Aorta (tissue), 5 donors: ENCODE results near the gene GCNT4. TPM values are rescaled to one million over a fixed set of nuclear protein-coding genes. Genes with fewer than 3 reads are reported as not detected.

Experiments used
- ATAC-seq: fragments of 200-7000 bp; cut with Tn5 transposase; one replicate; pipeline ENCODE4 v1.9.1; 2022; ENCODE audit warnings: moderate library complexity; ENCODE audit not compliant: low FRiP score
- DNase-seq, 2 donors: peaks; one replicate each; pipeline ENCODE4 v3.0.0-alpha.2; 2020
- H3K27ac ChIP-seq, 2 donors: one replicate each; pipeline ENCODE4 v1.5.1; 2013; ENCODE audit warnings: low read length in 2 of 2, mild to moderate bottlenecking in 2 of 2, moderate library complexity in 2 of 2, control low read depth in 1 of 2, inconsistent platforms in 1 of 2, low read depth in 1 of 2
- H3K27me3 ChIP-seq, 2 donors: one replicate each; pipeline ENCODE4 v1.6.1; 2013; ENCODE audit warnings: control low read depth in 1 of 2, low read length in 1 of 2, mild to moderate bottlenecking in 1 of 2, moderate library complexity in 1 of 2; ENCODE audit not compliant: insufficient read depth in 2 of 2, control insufficient read depth in 1 of 2
- H3K36me3 ChIP-seq, 2 donors: one replicate each; pipeline ENCODE4 v1.6.1; 2013; ENCODE audit warnings: control low read depth in 1 of 2, low read length in 1 of 2, mild to moderate bottlenecking in 1 of 2; ENCODE audit not compliant: insufficient read depth in 2 of 2, control insufficient read depth in 1 of 2
- H3K4me1 ChIP-seq, 2 donors: one replicate each; pipeline ENCODE4 v1.6.1; 2013; ENCODE audit warnings: low read length in 2 of 2, control low read depth in 1 of 2, mild to moderate bottlenecking in 1 of 2, moderate library complexity in 1 of 2; ENCODE audit not compliant: insufficient read depth in 2 of 2, control insufficient read depth in 1 of 2
- H3K4me3 ChIP-seq, 2 donors: one replicate each; pipeline ENCODE4 v1.5.1; 2013; ENCODE audit warnings: low read length in 2 of 2, control low read depth in 1 of 2, mild to moderate bottlenecking in 1 of 2
- H3K9me3 ChIP-seq: one replicate; pipeline ENCODE4 v1.6.1; 2013; ENCODE audit warnings: mild to moderate bottlenecking, low read length; ENCODE audit not compliant: control insufficient read depth
- WGBS, 2 donors: extraction: QIAGEN DNeasy Blood & Tissue Kit; methylation state at CpG; one replicate each; pipeline ENCODE4 v1.1.7; 2013; 5-methylcytosine and 5-hydroxymethylcytosine counted together
- intact Hi-C, 2 donors: fragments of 100-400 bp; cut with DNase I; formaldehyde crosslinking; loops; one replicate each; pipeline versions ENCODE4 v1.14.2 to v1.15.0; 2022
- polyA plus RNA-seq, 2 donors: library from polyadenylated mRNA; stranded (reverse); fragments of 200-250 nt; gene quantifications; one replicate each; pipeline ENCODE4 v1.2.3, GENCODE V29; 2013
- total RNA-seq, 2 donors: library from RNA; stranded (reverse); fragmentation: NEBNext Ultra II Directional; extraction: Animal tissue kit (Norgen Biotek cat#: 25700); gene quantifications; one replicate each; pipeline ENCODE4 v1.2.1, GENCODE V29; 2021
- donor health status: healthy with polysubstance abuse.
- donor health status: Bipolar disorder and iron deficiency.
- donor health status: DM: no; HTN: no; CAD: no.
- donor health status: DM: no; HTN: no; CAD: no.
- donor health status: DM: yes; HTN: yes; CAD: no.

The GCNT4 gene
- total and polyA plus RNA-seq, 4 donors: 2.0 to 5.6 (median 3.4) TPM

GRCh38 chr5:75072061-75072460 lies 19.7 kb upstream of the GCNT4 start:
- no peak overlapping the region for H3K4me3 ChIP-seq
- no peak overlapping the region for H3K27ac ChIP-seq
- ATAC-seq (no peak), DNase-seq (no peak)
- intact Hi-C loops: no loop called here
- H3K27me3 ChIP-seq: peaks cover 0 to 1% of the 10 kb centered on the region in 2 donors
- no peaks in the 10 kb centered on the region for H3K36me3 ChIP-seq
- H3K4me1 ChIP-seq: no peaks in the 10 kb centered on the region
- H3K9me3 ChIP-seq: no peaks in the 10 kb centered on the region

DNA sequence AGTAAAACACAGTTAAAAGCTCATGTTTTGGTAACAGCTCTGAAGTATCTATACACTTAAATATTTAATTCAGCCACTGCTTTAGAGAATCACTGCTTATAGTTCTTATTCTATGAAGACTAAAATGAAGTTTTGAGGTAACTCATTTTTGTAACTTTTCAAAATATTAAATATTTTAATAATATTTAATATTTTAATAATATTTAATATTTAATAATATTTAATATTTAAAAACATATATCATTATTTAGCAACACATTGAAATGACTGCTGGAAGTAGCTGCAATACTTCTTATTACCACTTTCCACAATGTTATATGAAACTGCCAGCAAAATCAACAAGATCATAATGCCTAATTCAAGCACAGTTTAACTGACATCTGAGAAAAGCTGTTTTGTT lies 18.7 kb upstream of the GCNT4 start:
- no peak for ATAC-seq
- Histone ChIP-seq H3K27ac (no peak overlapping the region), H3K27me3 (no peaks in the 10 kb centered on the region), H3K36me3 (no peaks in the 10 kb centered on the region), H3K9me3 (no peaks in the 10 kb centered on the region), H3K4me3 (no peak overlapping the region), H3K4me1 (no peaks in the 10 kb centered on the region)
- intact Hi-C loops: no loop called here
- no peak for DNase-seq

DNA sequence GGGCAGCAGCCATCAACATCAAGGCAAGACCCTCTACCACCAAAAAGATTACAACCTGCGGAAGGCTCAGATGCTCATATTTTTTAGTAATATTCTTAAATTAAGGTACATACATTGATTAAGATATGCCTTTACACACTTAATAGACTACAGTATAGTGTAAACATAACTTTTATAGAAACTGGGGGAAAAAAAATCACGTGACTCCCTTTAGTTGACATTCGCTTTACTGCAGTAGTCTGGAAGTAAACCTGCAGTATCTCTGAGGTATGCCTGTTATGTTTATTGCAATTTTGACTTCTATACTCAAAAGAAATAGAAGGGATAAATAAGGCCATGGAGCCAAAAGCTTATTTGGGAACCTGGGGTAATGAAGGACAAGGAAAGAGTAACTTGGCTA lies 15.1 kb upstream of the GCNT4 start:
- Histone ChIP-seq H3K27me3 (no peaks in the 10 kb centered on the region), H3K9me3 (no peaks in the 10 kb centered on the region), H3K27ac (no peak overlapping the region), H3K4me1 (no peaks in the 10 kb centered on the region), H3K36me3 (no peaks in the 10 kb centered on the region), H3K4me3 (no peak overlapping the region)
- intact Hi-C loops: no loop called here
- no peak for ATAC-seq
- no peak for DNase-seq
- WGBS, 2 donors: 87 to 91% methylated on average over 3 of the region's 3 CpGs

DNA sequence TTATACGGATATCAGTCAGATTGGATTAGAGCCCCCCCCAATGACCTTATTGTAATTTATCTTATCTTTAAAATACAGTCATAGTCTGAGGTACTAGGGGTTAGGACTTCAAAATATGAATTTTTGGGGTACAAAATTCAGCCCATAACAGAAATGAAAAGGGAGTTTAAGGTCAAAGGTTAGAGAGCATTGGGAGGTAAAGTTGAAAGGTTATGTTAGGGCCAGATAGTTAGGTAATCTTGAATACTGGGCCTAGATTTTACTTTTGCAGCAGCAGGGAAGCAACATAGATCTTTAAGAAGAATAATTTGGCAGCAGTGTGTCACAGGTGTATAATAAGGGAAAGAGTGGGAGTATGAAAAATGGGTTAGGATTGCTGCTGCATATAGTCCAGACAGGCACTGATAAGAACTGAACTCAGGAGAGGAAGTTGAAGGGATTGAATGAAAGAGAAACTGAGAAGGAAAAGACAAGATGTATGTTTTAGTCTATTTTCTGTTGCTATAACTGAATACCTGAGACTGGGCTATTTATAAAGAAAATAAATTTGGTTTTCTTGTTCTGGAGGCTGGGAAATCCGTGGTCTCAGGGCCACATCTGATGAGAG lies 10.7 kb upstream of the GCNT4 start:
- Histone ChIP-seq H3K27me3 (no peaks in the 10 kb centered on the region), H3K36me3 (no peaks in the 10 kb centered on the region), H3K4me1 (no peaks in the 10 kb centered on the region), H3K9me3 (no peaks in the 10 kb centered on the region), H3K27ac (no peak overlapping the region), H3K4me3 (no peak overlapping the region)
- DNase-seq: no peak
- no peak for ATAC-seq
- WGBS, 2 donors: 88 to 89% methylated on average over 2 of the region's 2 CpGs
- intact Hi-C loops: no loop called here

DNA sequence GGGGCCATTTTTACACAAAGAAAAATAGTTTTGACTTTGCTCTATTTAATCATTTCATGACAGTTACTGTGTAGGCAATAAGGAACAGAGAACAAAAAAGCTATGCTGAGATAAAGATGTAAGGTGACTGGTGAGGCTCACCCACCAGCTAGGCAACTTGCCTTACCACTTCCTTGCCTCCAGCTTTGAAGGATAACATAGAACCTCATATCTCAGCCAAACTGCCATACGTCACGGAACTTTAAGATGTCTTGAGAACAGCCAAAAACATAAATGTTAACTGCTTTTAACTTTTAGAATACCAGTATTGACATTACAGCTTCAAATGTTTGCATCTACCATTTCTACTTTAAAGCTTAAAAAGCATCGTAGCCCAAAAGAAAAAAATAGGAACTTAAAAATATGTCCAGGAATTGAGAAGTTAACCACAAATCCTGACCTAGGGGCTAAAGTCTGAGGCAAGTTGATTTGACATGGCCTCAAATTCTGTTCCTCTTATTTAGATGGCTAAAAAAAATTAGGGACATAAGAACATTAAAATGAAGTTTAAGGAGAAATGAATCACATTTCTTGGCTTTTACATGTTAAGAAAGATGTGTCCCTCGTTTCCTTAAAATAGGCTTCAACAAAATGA lies 7.7 kb upstream of the GCNT4 start:
- H3K36me3 ChIP-seq: no peaks in the 10 kb centered on the region
- no peaks in the 10 kb centered on the region for H3K4me1 ChIP-seq
- intact Hi-C loops: loop anchor here in 1 of 2 donors (10.0 kb wide), 1 partner anchor 175 kb away; the partner anchor contains the start of gene ANKRD31
- H3K27ac ChIP-seq: no peak overlapping the region
- no peaks in the 10 kb centered on the region for H3K9me3 ChIP-seq
- DNase-seq (no peak), ATAC-seq (no peak)
- no peaks in the 10 kb centered on the region for H3K27me3 ChIP-seq
- 78 to 82% methylated on average over 4 of the region's 4 CpGs for WGBS, 2 donors
- no peak overlapping the region for H3K4me3 ChIP-seq

DNA sequence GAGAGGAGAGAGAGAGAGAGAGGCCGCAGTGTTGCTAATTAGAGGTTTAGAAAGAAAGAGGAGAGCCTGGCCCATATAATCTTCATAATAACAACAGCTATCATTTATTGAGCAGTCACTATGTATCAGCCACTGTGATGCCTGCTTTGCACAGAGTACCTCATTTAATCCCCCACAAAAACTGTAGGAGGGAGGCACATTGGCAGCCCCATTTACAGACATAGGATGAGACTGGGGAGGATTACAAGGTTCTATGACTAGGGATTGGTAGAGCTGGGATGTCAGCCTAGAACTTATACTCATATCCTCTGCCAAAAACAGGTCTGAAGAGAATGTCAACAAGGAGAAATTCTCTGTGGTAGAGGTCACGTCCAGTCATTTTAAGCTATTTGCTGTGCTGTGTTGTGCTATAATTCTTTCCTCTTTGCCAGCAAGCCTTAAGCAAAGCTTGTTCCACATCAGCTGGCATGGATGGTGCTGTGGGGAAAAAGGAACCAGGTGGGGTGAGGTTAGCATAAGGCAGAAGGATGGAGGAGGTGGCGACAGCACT lies 6.7 kb upstream of the GCNT4 start:
- Histone ChIP-seq H3K27me3 (no peaks in the 10 kb centered on the region), H3K9me3 (no peaks in the 10 kb centered on the region), H3K4me3 (no peak overlapping the region), H3K4me1 (no peaks in the 10 kb centered on the region), H3K36me3 (no peaks in the 10 kb centered on the region), H3K27ac (no peak overlapping the region)
- intact Hi-C loops: loop anchor here in 1 of 2 donors (10.0 kb wide), 1 partner anchor 176 kb away; the partner anchor contains the start of gene ANKRD31
- ATAC-seq: no peak
- WGBS, 2 donors: 85 to 87% methylated on average over 3 of the region's 3 CpGs
- no peak for DNase-seq

DNA sequence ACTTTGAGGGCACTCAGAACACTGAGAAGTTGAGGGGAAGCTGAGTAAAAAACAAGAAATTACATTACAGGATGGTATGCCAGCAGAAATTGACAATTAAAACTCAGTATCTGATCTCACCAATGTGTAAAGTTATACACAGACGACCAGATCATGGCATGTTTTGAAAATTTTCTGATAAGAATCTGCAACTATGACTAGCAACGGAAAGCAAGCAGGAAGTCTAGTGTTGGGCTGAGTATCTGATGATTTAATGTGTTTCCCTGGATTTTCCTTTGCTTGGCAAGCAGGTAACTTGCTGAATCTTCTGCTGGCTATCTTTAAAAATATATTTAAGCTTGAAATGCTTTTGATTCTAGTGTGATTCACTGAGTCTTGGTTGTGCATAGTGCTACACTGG lies 5.2 kb upstream of the GCNT4 start:
- WGBS, 2 donors: 53 to 58% methylated on average over 2 of the region's 2 CpGs
- DNase-seq: no peak

DNA sequence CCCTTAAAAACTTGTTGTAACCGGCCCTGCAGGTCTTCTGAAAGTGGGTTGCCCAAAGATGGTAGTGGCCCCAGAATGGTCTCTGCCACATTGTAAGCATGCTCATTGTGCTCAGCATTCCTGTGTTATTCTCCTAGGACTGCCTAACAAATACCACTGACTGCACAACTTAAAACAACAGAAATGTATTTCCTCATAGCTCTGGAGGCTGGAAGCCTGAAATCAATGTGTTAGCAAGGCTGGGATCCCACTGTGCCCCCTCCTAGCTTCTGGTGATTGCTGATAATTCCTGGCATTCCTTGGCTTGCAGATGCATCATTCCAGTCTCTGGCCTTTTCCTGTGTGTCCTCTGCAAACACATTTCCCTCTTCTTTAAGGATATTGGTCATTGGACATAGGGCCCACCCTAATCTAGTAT lies 3.4 kb upstream of the GCNT4 start:
- DNase-seq (no peak), ATAC-seq (no peak)
- Histone ChIP-seq H3K27ac (no peak overlapping the region), H3K4me1 (no peaks in the 10 kb centered on the region), H3K27me3 (no peaks in the 10 kb centered on the region), H3K9me3 (no peaks in the 10 kb centered on the region), H3K36me3 (no peaks in the 10 kb centered on the region), H3K4me3 (no peak overlapping the region)
- 80 to 91% methylated on average over 1 of the region's 1 CpG for WGBS, 2 donors
- intact Hi-C loops: loop anchor here in 1 of 2 donors (10.0 kb wide), 1 partner anchor 179 kb away; the partner anchor contains the start of gene ANKRD31

More for the DNA sequence above, 5.2 kb upstream of the GCNT4 start:
- H3K36me3 ChIP-seq: no peaks in the 10 kb centered on the region
- H3K27me3 ChIP-seq: no peaks in the 10 kb centered on the region
- H3K4me1 ChIP-seq: no peaks in the 10 kb centered on the region
- no peak overlapping the region for H3K27ac ChIP-seq
- H3K4me3 ChIP-seq: no peak overlapping the region
- H3K9me3 ChIP-seq: no peaks in the 10 kb centered on the region
- ATAC-seq: no peak
- intact Hi-C loops: loop anchor here in 1 of 2 donors (10.0 kb wide), 1 partner anchor 177 kb away; the partner anchor contains the start of gene ANKRD31
